Upper lobe of right lung (tissue), 1 donor: Measurements from ENCODE around the gene RTEL1. TPM values are rescaled to one million over a fixed set of nuclear protein-coding genes. Genes with fewer than 3 reads are reported as not detected.
"Not testable (repeated sequence)": the region's sequence is repeated elsewhere in the genome, so short reads cannot be mapped to it uniquely, and the experiment has no call there.

Source experiments
- ATAC-seq: fragments of 200-7000 bp; cut with Tn5 transposase; one replicate; pipeline ENCODE4 v1.9.1; 2020; ENCODE audit warnings: mild to moderate bottlenecking, moderate library complexity
- DNase-seq: peaks from one replicate; pipeline ENCODE4 v3.0.0-alpha.2; 2020
- H3K27ac ChIP-seq: fragments of 200-600 bp; one replicate; pipeline ENCODE4 v1.8.0; 2022
- H3K27me3 ChIP-seq: fragments of 200-600 bp; one replicate; pipeline ENCODE4 v1.8.0; 2022; ENCODE audit warnings: mild to moderate bottlenecking
- H3K36me3 ChIP-seq: fragments of 200-600 bp; one replicate; pipeline ENCODE4 v1.8.0; 2022
- H3K4me1 ChIP-seq: fragments of 200-600 bp; one replicate; pipeline ENCODE4 v1.8.0; 2022
- H3K4me3 ChIP-seq: fragments of 200-600 bp; one replicate; pipeline ENCODE4 v1.8.0; 2022; ENCODE audit warnings: mild to moderate bottlenecking
- H3K9me3 ChIP-seq: fragments of 200-600 bp; one replicate; pipeline ENCODE4 v1.8.0; 2022
- CTCF ChIP-seq: fragments of 200-600 bp; IDR thresholded peaks from one replicate; pipeline ENCODE4 v1.8.0; 2022; ENCODE audit warnings: antibody characterized with exemption
- intact Hi-C: fragments of 100-400 bp; cut with DNase I; formaldehyde crosslinking; loops from one replicate; pipeline ENCODE4 v1.11.0; 2022
- total RNA-seq: library from RNA; stranded (reverse); fragmentation: NEBNext Ultra II Directional; extraction: Animal tissue kit (Norgen Biotek cat#: 25700); gene quantifications from one replicate; pipeline ENCODE4 v1.2.1, GENCODE V29; 2021
- donor health status: DM: no; HTN: yes; CAD: no; lungs with severe emphysema.

The RTEL1 gene
- total RNA-seq, 1 donor from 2014 or later, result 26.7 TPM

GRCh38 chr20:63658749-63659187, 656 bp downstream of the RTEL1 start:
- no peak for TF ChIP-seq CTCF

GRCh38 chr20:63659370-63659769, 1.3 kb downstream of the RTEL1 start:
- no peak for TF ChIP-seq CTCF
- no peaks in the 10 kb centered on the region for H3K9me3 ChIP-seq
- H3K36me3 ChIP-seq, result peaks cover 25% of the 10 kb centered on the region
- no peaks in the 10 kb centered on the region for H3K27me3 ChIP-seq
- intact Hi-C loops, result no loop called here
- H3K4me3 ChIP-seq, result peak overlapping the region; percentile 92
- peak overlapping the region; percentile 89 for H3K27ac ChIP-seq
- no peak for ATAC-seq
- peaks cover 16% of the 10 kb centered on the region for H3K4me1 ChIP-seq
- no peak for DNase-seq

More at GRCh38 chr20:63658749-63659187, 656 bp downstream of the RTEL1 start:
- H3K4me3 ChIP-seq, result peak overlapping the region; percentile 92
- H3K36me3 ChIP-seq, result peaks cover 25% of the 10 kb centered on the region
- ATAC-seq (peak; percentile 50), DNase-seq (peak; percentile 76)
- H3K4me1 ChIP-seq, result peaks cover 16% of the 10 kb centered on the region
- H3K27ac ChIP-seq, result peak overlapping the region; percentile 89
- H3K27me3 ChIP-seq, result no peaks in the 10 kb centered on the region
- no peaks in the 10 kb centered on the region for H3K9me3 ChIP-seq
- intact Hi-C loops, result no loop called here

GRCh38 chr20:63660174-63660573, 2.1 kb downstream of the RTEL1 start:
- H3K9me3 ChIP-seq, intact Hi-C loops, DNase-seq, H3K27ac ChIP-seq, ATAC-seq, H3K4me3 ChIP-seq, H3K27me3 ChIP-seq: not testable (repeated sequence)
- H3K36me3 ChIP-seq, result peaks cover 25% of the 10 kb centered on the region
- H3K4me1 ChIP-seq, result peaks cover 16% of the 10 kb centered on the region

- intact Hi-C loops, result no loop called here
- no peak for TF ChIP-seq CTCF
- Histone ChIP-seq H3K4me3 (no peak overlapping the region), H3K9me3 (no peaks in the 10 kb centered on the region), H3K36me3 (peaks cover 25% of the 10 kb centered on the region), H3K27me3 (no peaks in the 10 kb centered on the region), H3K27ac (no peak overlapping the region), H3K4me1 (peaks cover 16% of the 10 kb centered on the region)
- DNase-seq (no peak), ATAC-seq (no peak)
Observed at GRCh38 chr20:63660622-63661021, 2.5 kb downstream of the RTEL1 start.

- Histone ChIP-seq H3K9me3 (no peaks in the 10 kb centered on the region), H3K36me3 (peaks cover 30% of the 10 kb centered on the region), H3K27ac (no peak overlapping the region), H3K4me3 (no peak overlapping the region), H3K4me1 (peaks cover 16% of the 10 kb centered on the region), H3K27me3 (no peaks in the 10 kb centered on the region)
- no peak for TF ChIP-seq CTCF
- intact Hi-C loops, result no loop called here
- DNase-seq (no peak), ATAC-seq (no peak)
Observed at GRCh38 chr20:63661108-63661507, 3.0 kb downstream of the RTEL1 start.

- H3K36me3 ChIP-seq, result peaks cover 34% of the 10 kb centered on the region
- H3K4me1 ChIP-seq, result peaks cover 16% of the 10 kb centered on the region
- no peak overlapping the region for H3K27ac ChIP-seq
- no peaks in the 10 kb centered on the region for H3K27me3 ChIP-seq
- no peak for TF ChIP-seq CTCF
- intact Hi-C loops, result no loop called here
- ATAC-seq (no peak), DNase-seq (no peak)
- H3K4me3 ChIP-seq, result no peak overlapping the region
- no peaks in the 10 kb centered on the region for H3K9me3 ChIP-seq
Observed at GRCh38 chr20:63661959-63662812, 4.1 kb downstream of the RTEL1 start.
